H1 (cell line): ENCODE measurements around the gene NXN. TPM values are rescaled to one million over a fixed set of nuclear protein-coding genes. Genes with fewer than 3 reads are reported as not detected.

Experiments used
- CHD1 ChIP-seq: IDR thresholded peaks from 2 replicates; pipeline ENCODE4 v1.6.1; 2012; ENCODE audit warnings: low read depth, low read length, improper control_type of control experiment
- EP300 ChIP-seq, 2 experiments: IDR thresholded peaks; 1 replicate in 1 of 2; 2 replicates in 1 of 2; pipeline ENCODE4 v1.6.1; 2011 to 2012; ENCODE audit warnings: low read depth in 2 of 2, low read length in 2 of 2, mild to moderate bottlenecking in 2 of 2, borderline replicate concordance in 1 of 2, inconsistent platforms in 1 of 2, moderate library complexity in 1 of 2
- HDAC2 ChIP-seq, 2 experiments: fragments of 300-600 bp in 1 of 2; sonication (generic) in 1 of 2; IDR thresholded peaks; 2 replicates each; pipeline ENCODE4 v1.6.1; 2011 to 2012; ENCODE audit warnings: low read depth in 2 of 2, low read length in 2 of 2, mild to moderate bottlenecking in 2 of 2, moderate library complexity in 2 of 2, borderline replicate concordance in 1 of 2, inconsistent platforms in 1 of 2
- KDM1A ChIP-seq: fragments of 200-600, 300-600 bp; sonication (generic); IDR thresholded peaks from 2 replicates; pipeline ENCODE4 v1.7.1; 2016; ENCODE audit warnings: mild to moderate bottlenecking, low read length, borderline replicate concordance
- RAD21 ChIP-seq, 2 experiments: IDR thresholded peaks in 1 of 2; conservative IDR thresholded peaks in 1 of 2; 2 replicates each; pipeline ENCODE4 v1.6.1; 2011; ENCODE audit warnings: low read depth in 2 of 2, low read length in 2 of 2, improper control_type of control experiment in 1 of 2, inconsistent platforms in 1 of 2, mild to moderate bottlenecking in 1 of 2, moderate library complexity in 1 of 2
- SIN3A ChIP-seq, 2 experiments: IDR thresholded peaks in 1 of 2; conservative IDR thresholded peaks in 1 of 2; 2 replicates each; pipeline ENCODE4 v1.6.1; 2011 to 2012; ENCODE audit warnings: low read length in 2 of 2, improper control_type of control experiment in 1 of 2, low read depth in 1 of 2, mild to moderate bottlenecking in 1 of 2
- TCF12 ChIP-seq: IDR thresholded peaks from 2 replicates; pipeline ENCODE4 v1.6.1; 2011; ENCODE audit warnings: low read depth, mild to moderate bottlenecking, low read length
- polyA plus RNA-seq, 7 experiments: library from polyadenylated mRNA; depleted of rRNA in 3 of 7; stranded (reverse) in 5 of 7; unstranded in 2 of 7; fragments of >200 nt in 5 of 7; fragments of 200-250 nt in 2 of 7; gene quantifications; 1 replicate in 5 of 7; 2 replicates in 1 of 7; 4 replicates in 1 of 7; pipeline versions ENCODE4 v1.2.1 to v1.2.3, GENCODE V29; 2011 to 2013; ENCODE audit warnings: missing spikeins in 2 of 7, mixed read lengths in 2 of 7
- total RNA-seq: library from RNA; stranded (reverse); fragmentation: NEBNext Ultra II Directional; extraction: Animal tissue kit (Norgen Biotek cat#: 25700); gene quantifications from 2 replicates; pipeline ENCODE4 v1.2.1, GENCODE V29; 2021
- TF ChIP-seq, protein P1 (sequence below), 3 experiments: IDR thresholded peaks; 1 replicate in 2 of 3; 2 replicates in 1 of 3; pipeline versions ENCODE4 v1.5.1 to v1.6.1; 2011; ENCODE audit warnings: low read length in 3 of 3, mild to moderate bottlenecking in 3 of 3, inconsistent platforms in 2 of 3, low read depth in 1 of 3, moderate library complexity in 1 of 3; ENCODE audit not compliant: insufficient read depth in 1 of 3; ENCODE audit errors: control extremely low read depth in 1 of 3

Gene NXN
- total and polyA plus RNA-seq, 2 of the 8 experiments (the other 6 are each of a cell fraction or from before 2014, with no cell fraction given) = 94.1 to 107 TPM

GRCh38 chr17:879546-880442 is 99.8 kb downstream of the NXN start (continued):
- TF ChIP-seq RAD21 (IDR thresholded peaks at IDR 0.05 in 1 of 2, conservative IDR thresholded peaks at IDR 0.05 in 1 of 2; ENCODE audit: low read depth in 2 of 2, low read length in 2 of 2) = peak; percentile 63 to 75
- no peak for TF ChIP-seq CHD1
- peak in 1 of 2 experiments; percentile 17; a peak in 1 of 4 replicates for TF ChIP-seq HDAC2 (IDR thresholded peaks at IDR 0.05; ENCODE audit: borderline replicate concordance in 1 of 2, low read depth in 2 of 2, low read length in 2 of 2)
- TF ChIP-seq, protein P1, sequence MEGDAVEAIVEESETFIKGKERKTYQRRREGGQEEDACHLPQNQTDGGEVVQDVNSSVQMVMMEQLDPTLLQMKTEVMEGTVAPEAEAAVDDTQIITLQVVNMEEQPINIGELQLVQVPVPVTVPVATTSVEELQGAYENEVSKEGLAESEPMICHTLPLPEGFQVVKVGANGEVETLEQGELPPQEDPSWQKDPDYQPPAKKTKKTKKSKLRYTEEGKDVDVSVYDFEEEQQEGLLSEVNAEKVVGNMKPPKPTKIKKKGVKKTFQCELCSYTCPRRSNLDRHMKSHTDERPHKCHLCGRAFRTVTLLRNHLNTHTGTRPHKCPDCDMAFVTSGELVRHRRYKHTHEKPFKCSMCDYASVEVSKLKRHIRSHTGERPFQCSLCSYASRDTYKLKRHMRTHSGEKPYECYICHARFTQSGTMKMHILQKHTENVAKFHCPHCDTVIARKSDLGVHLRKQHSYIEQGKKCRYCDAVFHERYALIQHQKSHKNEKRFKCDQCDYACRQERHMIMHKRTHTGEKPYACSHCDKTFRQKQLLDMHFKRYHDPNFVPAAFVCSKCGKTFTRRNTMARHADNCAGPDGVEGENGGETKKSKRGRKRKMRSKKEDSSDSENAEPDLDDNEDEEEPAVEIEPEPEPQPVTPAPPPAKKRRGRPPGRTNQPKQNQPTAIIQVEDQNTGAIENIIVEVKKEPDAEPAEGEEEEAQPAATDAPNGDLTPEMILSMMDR (IDR thresholded peaks at IDR 0.05; ENCODE audit: control extremely low read depth in 1 of 3, insufficient read depth in 1 of 3, low read depth in 1 of 3, low read length in 3 of 3) = peak; percentile 46 to 74 (median 73)
- no peak for TF ChIP-seq KDM1A
- 0 out of 2 replicates have a peak, but pooled peaks have one; percentile 38 for TF ChIP-seq TCF12
- 0 out of 3 replicates have a peak, but pooled peaks of 1 of the 2 experiments have one; percentile 32 for TF ChIP-seq EP300 (IDR thresholded peaks at IDR 0.05; ENCODE audit: borderline replicate concordance in 1 of 2, low read depth in 2 of 2, low read length in 2 of 2)
- 0 out of 4 replicates have a peak, but pooled peaks of 1 of the 2 experiments have one; percentile 20 for TF ChIP-seq SIN3A (conservative IDR thresholded peaks at IDR 0.05 in 1 of 2, IDR thresholded peaks at IDR 0.05 in 1 of 2; ENCODE audit: low read depth in 1 of 2, low read length in 2 of 2)
